ENCODE results near the gene CLPTM1L. TPM values are rescaled to one million over a fixed set of nuclear protein-coding genes. Genes with fewer than 3 reads are reported as not detected.
A peak's percentile ranks its signal among the peaks of the same experiment; 100 is the strongest.

The CLPTM1L gene
- total and polyA plus RNA-seq, 7 donors = 33.1 to 90.5 (median 52.5) TPM

DNA sequence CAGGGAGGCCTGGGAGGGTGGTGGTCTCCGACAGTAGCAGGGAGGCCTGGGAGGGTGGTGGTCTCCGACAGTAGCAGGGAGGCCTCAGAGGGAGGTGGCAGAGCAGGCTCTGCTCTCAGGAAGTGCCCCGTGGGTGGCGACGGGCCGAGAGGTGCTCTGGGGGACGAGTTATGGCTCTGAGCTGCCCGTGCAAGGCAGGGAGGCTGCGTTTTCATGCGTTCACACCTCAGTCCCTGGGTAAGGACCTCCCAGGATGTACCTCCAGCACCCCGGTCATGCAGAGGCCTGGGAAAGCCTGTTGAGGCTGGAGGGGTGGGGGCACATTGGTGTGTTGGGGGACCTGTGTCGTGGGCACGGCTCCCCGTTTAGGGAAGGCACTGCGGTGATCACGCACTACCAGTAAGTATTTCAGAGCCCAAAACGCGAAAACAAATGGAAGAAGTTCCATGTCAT lies 37.4 kb upstream of the CLPTM1L start:
- TF ChIP-seq, protein P1, sequence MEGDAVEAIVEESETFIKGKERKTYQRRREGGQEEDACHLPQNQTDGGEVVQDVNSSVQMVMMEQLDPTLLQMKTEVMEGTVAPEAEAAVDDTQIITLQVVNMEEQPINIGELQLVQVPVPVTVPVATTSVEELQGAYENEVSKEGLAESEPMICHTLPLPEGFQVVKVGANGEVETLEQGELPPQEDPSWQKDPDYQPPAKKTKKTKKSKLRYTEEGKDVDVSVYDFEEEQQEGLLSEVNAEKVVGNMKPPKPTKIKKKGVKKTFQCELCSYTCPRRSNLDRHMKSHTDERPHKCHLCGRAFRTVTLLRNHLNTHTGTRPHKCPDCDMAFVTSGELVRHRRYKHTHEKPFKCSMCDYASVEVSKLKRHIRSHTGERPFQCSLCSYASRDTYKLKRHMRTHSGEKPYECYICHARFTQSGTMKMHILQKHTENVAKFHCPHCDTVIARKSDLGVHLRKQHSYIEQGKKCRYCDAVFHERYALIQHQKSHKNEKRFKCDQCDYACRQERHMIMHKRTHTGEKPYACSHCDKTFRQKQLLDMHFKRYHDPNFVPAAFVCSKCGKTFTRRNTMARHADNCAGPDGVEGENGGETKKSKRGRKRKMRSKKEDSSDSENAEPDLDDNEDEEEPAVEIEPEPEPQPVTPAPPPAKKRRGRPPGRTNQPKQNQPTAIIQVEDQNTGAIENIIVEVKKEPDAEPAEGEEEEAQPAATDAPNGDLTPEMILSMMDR (IDR thresholded peaks at IDR 0.05) = no peak
- no peak for TF ChIP-seq EP300 (IDR thresholded peaks at IDR 0.05)
- TF ChIP-seq POLR2A (IDR thresholded peaks at IDR 0.05) = no peak
- TF ChIP-seq POLR2AphosphoS5 (IDR thresholded peaks at IDR 0.05) = no peak
- WGBS, 2 donors = 87 to 94% methylated on average over 18 of the region's 18 CpGs
- DNase-seq = no peak
- Histone ChIP-seq H3K9me3 (no peaks in the 10 kb centered on the region), H3K4me1 (peaks cover 0 to 25% (median 15%) of the 10 kb centered on the region in 4 donors), H3K27ac (no peak overlapping the region), H3K36me3 (no peaks in the 10 kb centered on the region), H3K27me3 (peaks cover 0 to 54% (median 12%) of the 10 kb centered on the region in 3 donors), H3K4me3 (no peak overlapping the region)
- intact Hi-C loops (cut with DNase I) = no loop called here

DNA sequence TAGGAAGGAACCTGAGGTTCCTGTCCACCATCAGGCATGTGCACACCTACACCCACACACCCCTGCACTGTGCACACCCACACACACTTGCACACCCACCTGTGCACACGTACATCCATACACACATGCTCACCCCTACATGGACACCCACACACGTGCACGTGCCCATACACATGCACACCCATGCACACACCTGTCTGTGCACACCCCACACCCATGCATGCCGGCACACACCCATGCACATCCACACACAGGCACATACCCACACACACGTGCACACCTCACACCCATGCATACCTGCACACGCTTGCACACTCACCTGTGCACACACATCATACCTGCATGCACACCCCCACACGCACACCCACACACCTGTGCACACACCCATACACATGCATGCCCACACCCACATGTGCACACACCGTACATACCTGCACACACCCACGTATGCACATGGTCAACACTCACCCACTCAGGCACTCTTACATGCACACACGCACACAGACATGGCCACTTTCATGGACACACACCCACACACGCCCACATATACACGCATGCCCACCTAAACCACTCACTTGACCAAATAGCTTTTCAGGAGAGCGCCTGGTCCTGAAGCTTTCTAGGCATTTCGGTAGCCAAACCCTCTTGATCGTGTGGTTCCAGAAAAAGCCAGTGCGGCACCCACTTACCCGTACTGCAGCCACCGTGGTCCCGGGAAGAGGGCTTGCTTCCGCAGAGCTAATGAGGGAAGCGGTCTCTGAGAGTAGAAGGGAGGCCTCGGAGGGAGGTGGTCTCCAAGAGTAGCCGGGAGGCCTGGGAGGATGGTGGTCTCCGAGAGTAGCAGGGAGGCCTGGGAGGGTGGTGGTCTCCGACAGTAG lies 36.7 kb upstream of the CLPTM1L start:
- no peak overlapping the region for H3K27ac ChIP-seq
- DNase-seq = no peak
- no peaks in the 10 kb centered on the region for H3K9me3 ChIP-seq
- WGBS, 2 donors = 85 to 92% methylated on average over 25 of the region's 25 CpGs
- TF ChIP-seq EP300 (IDR thresholded peaks at IDR 0.05) (no peak), POLR2A (IDR thresholded peaks at IDR 0.05) (no peak), POLR2AphosphoS5 (IDR thresholded peaks at IDR 0.05) (no peak)
- TF ChIP-seq, protein P1 (IDR thresholded peaks at IDR 0.05) = no peak
- intact Hi-C loops (cut with DNase I) = no loop called here
- H3K4me3 ChIP-seq = no peak overlapping the region
- H3K27me3 ChIP-seq = peaks cover 0 to 51% (median 12%) of the 10 kb centered on the region in 3 donors
- no peaks in the 10 kb centered on the region for H3K36me3 ChIP-seq
- H3K4me1 ChIP-seq = peaks cover 0 to 24% (median 14%) of the 10 kb centered on the region in 4 donors

DNA sequence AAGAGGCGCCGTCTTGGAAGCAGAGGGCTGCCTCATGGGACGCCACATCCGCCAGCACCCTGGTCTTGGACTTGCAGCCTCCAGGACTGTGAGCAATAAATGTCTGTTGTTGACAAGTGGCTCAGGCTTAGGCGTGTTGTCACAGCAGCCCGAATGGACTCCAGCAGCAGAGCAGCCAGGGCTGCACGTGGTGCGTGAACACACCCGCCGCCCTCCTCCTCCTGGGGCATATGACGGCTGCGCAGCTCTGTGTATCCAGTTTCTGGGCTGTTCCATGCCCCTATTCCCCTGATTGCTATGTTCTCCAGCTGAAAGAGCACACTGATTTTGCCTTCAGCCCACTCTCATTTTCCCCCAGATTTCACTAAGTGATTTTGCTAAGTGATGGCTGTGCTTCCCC lies 36.0 kb upstream of the CLPTM1L start:
- H3K36me3 ChIP-seq = no peaks in the 10 kb centered on the region
- intact Hi-C loops (cut with DNase I) = no loop called here
- no peak for DNase-seq
- H3K9me3 ChIP-seq = no peaks in the 10 kb centered on the region
- 48 to 79% methylated on average over 12 of the region's 12 CpGs for WGBS, 2 donors
- H3K27me3 ChIP-seq = peaks cover 0 to 48% (median 12%) of the 10 kb centered on the region in 3 donors
- no peak overlapping the region for H3K4me3 ChIP-seq
- H3K27ac ChIP-seq = no peak overlapping the region
- H3K4me1 ChIP-seq = peaks cover 0 to 17% (median 9%) of the 10 kb centered on the region in 4 donors
- TF ChIP-seq, protein P1 (IDR thresholded peaks at IDR 0.05) = no peak
- TF ChIP-seq POLR2A (IDR thresholded peaks at IDR 0.05) (no peak), POLR2AphosphoS5 (IDR thresholded peaks at IDR 0.05) (no peak), EP300 (IDR thresholded peaks at IDR 0.05) (no peak)

DNA sequence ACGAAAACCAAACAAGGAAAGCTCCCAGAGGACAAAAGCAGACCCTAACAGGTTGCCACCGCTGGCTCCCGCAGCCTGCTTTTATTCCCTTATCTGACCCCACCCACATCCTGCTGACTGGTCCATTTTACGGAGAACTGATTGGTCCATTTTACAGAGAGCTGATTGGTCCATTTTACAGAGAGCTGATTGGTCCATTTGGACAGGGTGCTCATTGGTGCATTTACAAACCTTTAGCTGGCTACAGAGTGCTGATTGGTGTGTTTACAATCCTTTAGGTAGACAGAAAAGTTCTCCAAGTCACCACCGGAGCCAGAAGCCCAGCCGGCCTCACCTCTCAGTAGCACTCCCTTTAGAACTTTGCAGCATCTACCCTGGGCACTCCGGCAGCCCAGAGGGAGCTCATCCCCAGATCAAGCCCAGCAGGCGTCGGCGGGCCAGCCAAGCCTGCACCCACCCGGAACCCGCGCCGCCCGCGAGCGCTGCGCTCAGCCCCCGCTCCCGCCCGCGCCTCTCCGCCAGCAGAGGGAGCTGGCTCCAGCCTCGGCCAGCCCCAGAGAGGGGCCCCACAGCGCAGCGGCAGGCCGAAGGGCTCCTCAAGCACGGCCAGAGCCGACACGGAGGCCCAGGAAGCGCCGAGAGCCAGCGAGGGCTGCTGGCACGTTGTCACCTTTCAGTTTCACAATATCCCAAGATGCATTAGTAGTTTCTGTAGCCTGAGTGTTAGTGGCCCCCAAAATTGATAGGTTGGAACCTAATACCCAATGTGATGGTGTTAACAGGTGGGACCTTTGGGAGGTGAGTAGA lies 35.3 kb upstream of the CLPTM1L start:
- H3K4me3 ChIP-seq = peak overlapping the region in 1 of 4 donors; percentile 26
- no peaks in the 10 kb centered on the region for H3K36me3 ChIP-seq
- 18 to 24% methylated on average over 34 of the region's 34 CpGs for WGBS, 2 donors
- no peak for DNase-seq
- H3K9me3 ChIP-seq = no peaks in the 10 kb centered on the region
- H3K4me1 ChIP-seq = peaks cover 0 to 11% (median 5%) of the 10 kb centered on the region in 4 donors
- TF ChIP-seq, protein P1 (IDR thresholded peaks at IDR 0.05) = peak in 3 of 4 experiments; percentile 8 to 73 (median 10)
- TF ChIP-seq POLR2A (IDR thresholded peaks at IDR 0.05) = no peak
- no peak overlapping the region for H3K27ac ChIP-seq
- H3K27me3 ChIP-seq = peaks cover 0 to 48% (median 12%) of the 10 kb centered on the region in 3 donors
- intact Hi-C loops (cut with DNase I) = no loop called here

All from sigmoid colon (tissue), 7 donors.